CD4-positive, CD25-positive, alpha-beta regulatory T cell (primary cell): ENCODE measurements around the gene SPRY2. TPM values are rescaled to one million over a fixed set of nuclear protein-coding genes. Genes with fewer than 3 reads are reported as not detected.
"Not testable (repeated sequence)": the region's sequence is repeated elsewhere in the genome, so short reads cannot be mapped to it uniquely, and the experiment has no call there.

Source experiments
- ATAC-seq, 2 donors: fragments of 150-1000 bp; cut with Tn5 transposase; one replicate each; pipeline ENCODE4 v1.10.0; 2021; ENCODE audit warnings: low read depth in 2 of 2, moderate number of reproducible peaks in 2 of 2, moderate library complexity in 1 of 2
- DNase-seq, 3 donors: peaks; one replicate each; pipeline versions ENCODE4 v3.0.0 to v3.0.0-alpha.2; 2012 to 2022; ENCODE audit warnings: mixed read lengths in 1 of 3
- H3K27ac ChIP-seq: one replicate; pipeline ENCODE4 v1.7.0; 2013; ENCODE audit warnings: mild to moderate bottlenecking, low read length; ENCODE audit not compliant: insufficient read depth, poor library complexity, severe bottlenecking
- H3K27me3 ChIP-seq: one replicate; pipeline ENCODE4 v1.7.0; 2013; ENCODE audit warnings: low read length; ENCODE audit not compliant: control insufficient read depth, insufficient read depth
- H3K36me3 ChIP-seq: one replicate; pipeline ENCODE4 v1.7.0; 2013; ENCODE audit warnings: mild to moderate bottlenecking, low read length, moderate library complexity; ENCODE audit not compliant: control insufficient read depth, insufficient read depth
- H3K4me1 ChIP-seq: 2 replicates; pipeline ENCODE4 v1.7.0; 2013; ENCODE audit warnings: mild to moderate bottlenecking, low read length; ENCODE audit not compliant: insufficient read depth, control insufficient read depth, poor library complexity, severe bottlenecking
- H3K4me3 ChIP-seq: one replicate; pipeline ENCODE4 v1.7.0; 2013; ENCODE audit warnings: low read depth, mild to moderate bottlenecking, low read length, moderate library complexity
- H3K9me3 ChIP-seq, 2 experiments: 1 replicate in 1 of 2; 2 replicates in 1 of 2; pipeline ENCODE4 v1.7.0; 2013; ENCODE audit warnings: low read length in 2 of 2, mild to moderate bottlenecking in 1 of 2, moderate library complexity in 1 of 2; ENCODE audit not compliant: control insufficient read depth in 2 of 2
- H3K27ac Mint-ChIP-seq, 3 donors: one replicate each; pipeline ENCODE4 v1.8.0; 2020 to 2022; ENCODE audit warnings: mild to moderate bottlenecking in 3 of 3, mixed read lengths in 3 of 3, moderate library complexity in 2 of 3
- H3K27me3 Mint-ChIP-seq: one replicate; pipeline ENCODE4 v1.8.0; 2022; ENCODE audit warnings: mild to moderate bottlenecking, mixed read lengths
- H3K36me3 Mint-ChIP-seq: one replicate; pipeline ENCODE4 v1.8.0; 2020; ENCODE audit warnings: mixed read lengths
- H3K4me1 Mint-ChIP-seq, 4 donors: one replicate each; pipeline ENCODE4 v1.8.0; 2020 to 2022; ENCODE audit warnings: mixed read lengths in 4 of 4, mild to moderate bottlenecking in 1 of 4
- H3K4me3 Mint-ChIP-seq, 4 donors: one replicate each; pipeline ENCODE4 v1.8.0; 2020 to 2022; ENCODE audit warnings: mild to moderate bottlenecking in 4 of 4, mixed read lengths in 4 of 4, moderate library complexity in 3 of 4
- H3K9me3 Mint-ChIP-seq, 7 donors: one replicate each; pipeline ENCODE4 v1.8.0; 2020 to 2022; ENCODE audit warnings: mixed read lengths in 7 of 7, mild to moderate bottlenecking in 3 of 7, moderate library complexity in 2 of 7
- polyA plus RNA-seq, 4 donors: library from polyadenylated mRNA; unstranded; fragments of 300-500 nt; fragmentation: Illumina TruSeq; gene quantifications; one replicate each; pipeline ENCODE4 v1.2.3, GENCODE V29; 2021
- total RNA-seq: library from RNA; stranded (reverse); gene quantifications from one replicate; pipeline ENCODE4 v1.2.3, GENCODE V29; 2022

The SPRY2 gene
- total and polyA plus RNA-seq, 5 donors from 2014 or later: 0.37 TPM; not detected in 4

DNA sequence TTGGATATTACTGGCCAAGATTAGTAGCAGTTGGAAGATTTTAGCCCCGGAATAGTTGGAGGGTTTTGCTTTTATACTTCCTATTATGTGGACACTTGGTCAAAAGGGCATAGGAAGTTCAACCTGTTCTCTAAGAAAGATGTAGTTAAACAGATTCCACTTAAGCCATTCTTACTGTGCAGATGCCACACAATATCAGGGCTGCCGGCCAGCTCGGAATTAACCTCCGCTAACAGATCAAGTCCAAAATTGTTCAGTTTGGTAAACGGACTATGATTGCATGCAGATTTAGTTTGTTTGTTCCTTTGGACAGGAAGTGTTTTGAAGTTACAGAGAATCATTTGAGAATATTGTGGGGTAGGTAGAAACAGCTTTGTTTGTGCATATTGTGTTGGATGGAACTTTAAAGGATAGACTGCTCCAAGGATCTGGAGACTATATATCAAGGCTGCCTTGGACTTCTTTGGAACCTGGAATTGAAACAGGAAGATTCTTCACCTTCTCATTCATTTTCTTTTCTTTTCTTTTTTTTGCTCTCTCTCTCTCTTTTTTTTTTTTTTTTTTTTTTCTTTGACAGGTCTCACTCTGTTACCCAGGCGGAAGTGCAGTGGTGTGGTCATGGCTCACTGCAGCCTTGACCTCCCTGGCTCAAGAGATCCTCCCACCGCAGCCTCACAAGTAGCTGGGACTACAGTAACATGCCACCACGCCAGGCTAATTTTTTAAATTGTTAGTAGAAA lies 5.0 kb upstream of the SPRY2 start:
- H3K27me3 Mint-ChIP-seq: peaks cover 33% of the 10 kb centered on the region
- peaks cover 0 to 21% (median 7%) of the 10 kb centered on the region in 4 donors for H3K4me1 Mint-ChIP-seq
- H3K36me3 ChIP-seq: no peaks in the 10 kb centered on the region
- no peak overlapping the region for H3K4me3 Mint-ChIP-seq
- no peak overlapping the region for H3K27ac Mint-ChIP-seq
- H3K27me3 ChIP-seq: peaks cover 8% of the 10 kb centered on the region
- no peaks in the 10 kb centered on the region for H3K36me3 Mint-ChIP-seq
- no peaks in the 10 kb centered on the region for H3K9me3 ChIP-seq
- H3K4me3 ChIP-seq: no peak overlapping the region
- ATAC-seq (no peak), DNase-seq (no peak)
- H3K27ac ChIP-seq: no peak overlapping the region
- H3K4me1 ChIP-seq: peaks cover 15% of the 10 kb centered on the region
- H3K9me3 Mint-ChIP-seq: peaks cover 0 to 3% (median 0%) of the 10 kb centered on the region in 7 donors

DNA sequence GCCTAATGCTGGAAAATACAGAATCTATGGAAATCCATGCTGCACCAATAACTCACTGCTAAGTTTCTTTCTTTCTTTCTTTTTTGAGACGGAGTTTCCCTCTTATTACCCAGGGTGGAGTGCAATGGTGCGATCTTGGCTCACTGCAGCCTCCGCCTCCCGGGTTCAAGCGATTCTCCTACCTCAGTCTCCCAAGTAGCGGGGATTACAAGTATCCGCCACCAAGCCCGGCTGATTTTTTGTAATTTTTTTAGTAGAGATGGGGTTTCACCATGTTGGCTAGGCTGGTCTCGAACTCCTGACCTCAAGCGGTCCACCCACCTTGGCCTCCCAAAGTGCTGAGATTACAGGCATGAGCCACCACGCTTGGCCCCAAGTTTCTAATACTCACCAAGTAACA lies 3.1 kb upstream of the SPRY2 start:
- Mint-ChIP-seq H3K27me3 (peaks cover 41% of the 10 kb centered on the region), H3K4me1 (peaks cover 0 to 25% (median 7%) of the 10 kb centered on the region in 4 donors)
- ATAC-seq, H3K9me3 Mint-ChIP-seq, H3K36me3 ChIP-seq, H3K27ac Mint-ChIP-seq, H3K27ac ChIP-seq, H3K4me3 Mint-ChIP-seq, DNase-seq, H3K27me3 ChIP-seq, H3K36me3 Mint-ChIP-seq, H3K9me3 ChIP-seq, H3K4me3 ChIP-seq: not testable (repeated sequence)
- H3K4me1 ChIP-seq: peaks cover 24% of the 10 kb centered on the region

GRCh38 chr13:80342471-80343371 lies 1.8 kb upstream of the SPRY2 start:
- H3K9me3 Mint-ChIP-seq: peaks cover 0 to 3% (median 0%) of the 10 kb centered on the region in 7 donors
- H3K4me1 ChIP-seq: peaks cover 28% of the 10 kb centered on the region
- H3K4me3 Mint-ChIP-seq: peak overlapping the region in 3 of 4 donors; percentile 73 to 84 (median 74)
- H3K27me3 Mint-ChIP-seq: peaks cover 36% of the 10 kb centered on the region
- H3K27ac Mint-ChIP-seq: no peak overlapping the region
- H3K9me3 ChIP-seq: no peaks in the 10 kb centered on the region
- no peaks in the 10 kb centered on the region for H3K36me3 Mint-ChIP-seq
- peaks cover 0 to 25% (median 7%) of the 10 kb centered on the region in 4 donors for H3K4me1 Mint-ChIP-seq
- H3K4me3 ChIP-seq: peak overlapping the region; percentile 42
- peak in 2 of 3 donors; percentile 32 to 47 for DNase-seq
- H3K27ac ChIP-seq: no peak overlapping the region
- peak; percentile 62 to 64 for ATAC-seq
- peaks cover 16% of the 10 kb centered on the region for H3K27me3 ChIP-seq
- H3K36me3 ChIP-seq: no peaks in the 10 kb centered on the region

GRCh38 chr13:80341756-80342370 lies 937 bp upstream of the SPRY2 start:
- peaks cover 28% of the 10 kb centered on the region for H3K4me1 ChIP-seq
- H3K36me3 ChIP-seq: no peaks in the 10 kb centered on the region
- peaks cover 18% of the 10 kb centered on the region for H3K27me3 ChIP-seq
- peak overlapping the region; percentile 44 to 79 (median 66) for H3K4me3 Mint-ChIP-seq
- H3K27ac ChIP-seq: no peak overlapping the region
- no peaks in the 10 kb centered on the region for H3K36me3 Mint-ChIP-seq
- no peak overlapping the region for H3K4me3 ChIP-seq
- H3K4me1 Mint-ChIP-seq: peaks cover 0 to 25% (median 7%) of the 10 kb centered on the region in 4 donors
- H3K9me3 ChIP-seq: no peaks in the 10 kb centered on the region
- no peak overlapping the region for H3K27ac Mint-ChIP-seq
- peaks cover 0 to 3% (median 0%) of the 10 kb centered on the region in 7 donors for H3K9me3 Mint-ChIP-seq
- peaks cover 36% of the 10 kb centered on the region for H3K27me3 Mint-ChIP-seq
- no peak for DNase-seq
- ATAC-seq: no peak

DNA sequence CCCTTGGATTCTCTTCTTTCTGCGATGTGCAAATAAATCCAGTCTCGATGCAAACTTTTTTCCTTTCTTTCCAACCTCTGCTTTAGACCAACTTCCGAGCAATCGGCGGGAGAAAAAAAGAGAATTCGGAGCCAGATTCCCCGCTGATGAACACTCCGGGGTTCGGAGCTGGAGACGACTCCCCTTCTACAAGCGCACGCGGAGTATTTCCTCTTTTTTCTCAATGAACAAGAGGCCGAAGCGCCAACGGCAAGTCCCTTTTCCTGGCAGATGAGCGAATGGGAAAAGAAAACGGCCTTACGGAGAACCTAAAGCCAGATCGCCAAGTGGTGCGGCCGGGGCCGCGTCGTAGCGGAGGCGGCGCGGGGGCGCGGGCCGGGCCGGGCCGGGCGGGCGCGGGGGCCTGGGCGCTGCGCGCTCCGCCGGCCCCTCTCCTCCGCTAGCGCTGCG lies 250 bp downstream of the SPRY2 start:
- peaks cover 36% of the 10 kb centered on the region for H3K27me3 Mint-ChIP-seq
- no peaks in the 10 kb centered on the region for H3K9me3 ChIP-seq
- H3K4me3 ChIP-seq: no peak overlapping the region
- no peak for DNase-seq
- no peak for ATAC-seq
- H3K27ac ChIP-seq: no peak overlapping the region
- H3K27ac Mint-ChIP-seq: no peak overlapping the region
- no peaks in the 10 kb centered on the region for H3K36me3 Mint-ChIP-seq
- H3K4me1 Mint-ChIP-seq: peaks cover 0 to 23% (median 7%) of the 10 kb centered on the region in 4 donors
- no peaks in the 10 kb centered on the region for H3K36me3 ChIP-seq
- H3K9me3 Mint-ChIP-seq: peaks cover 0 to 3% (median 0%) of the 10 kb centered on the region in 7 donors
- peak overlapping the region in 3 of 4 donors; percentile 65 to 83 (median 80) for H3K4me3 Mint-ChIP-seq
- H3K4me1 ChIP-seq: peaks cover 28% of the 10 kb centered on the region
- peaks cover 18% of the 10 kb centered on the region for H3K27me3 ChIP-seq

DNA sequence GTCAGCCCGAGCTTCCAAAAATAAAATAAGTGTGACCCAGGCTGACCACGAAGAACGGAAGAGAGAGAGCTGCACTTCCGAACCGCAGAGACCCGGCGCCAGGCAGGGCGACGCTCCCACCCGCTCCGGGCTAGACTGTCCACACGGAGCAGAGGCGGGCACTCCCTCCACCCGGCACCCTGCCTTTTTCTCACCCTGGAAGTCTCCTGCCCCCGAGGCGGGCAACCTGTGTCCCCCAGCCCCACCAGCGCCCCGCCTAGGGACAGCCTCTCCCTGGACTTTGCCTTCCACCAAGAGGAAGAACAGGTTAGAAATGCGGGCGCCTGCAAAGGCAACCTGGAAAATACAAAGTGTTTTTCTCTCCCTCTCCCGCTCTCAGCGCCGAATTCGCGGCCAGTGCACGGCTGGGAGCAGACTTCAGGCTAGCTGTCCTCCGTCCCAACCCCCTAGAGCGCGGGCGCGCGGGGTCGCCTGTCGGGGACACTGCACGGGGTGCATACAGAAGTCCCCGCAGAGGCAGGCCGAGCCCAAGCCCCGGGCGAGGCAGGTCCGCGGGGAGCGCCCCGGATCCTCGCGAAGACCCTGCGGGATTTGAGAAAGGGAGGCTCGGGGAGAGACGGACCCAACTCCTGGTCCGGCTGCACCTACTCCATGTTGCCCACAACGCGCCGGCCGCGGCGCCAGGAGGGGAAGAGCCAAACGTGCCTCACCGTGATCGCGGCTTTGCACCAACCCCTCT lies 845 bp downstream of the SPRY2 start:
- Histone ChIP-seq H3K9me3 (no peaks in the 10 kb centered on the region), H3K27ac (no peak overlapping the region), H3K4me3 (no peak overlapping the region), H3K36me3 (no peaks in the 10 kb centered on the region), H3K27me3 (peaks cover 16% of the 10 kb centered on the region), H3K4me1 (peaks cover 28% of the 10 kb centered on the region)
- H3K4me3 Mint-ChIP-seq: peak overlapping the region in 2 of 4 donors; percentile 80 to 83
- H3K27ac Mint-ChIP-seq: no peak overlapping the region
- H3K36me3 Mint-ChIP-seq: no peaks in the 10 kb centered on the region
- no peaks in the 10 kb centered on the region for H3K9me3 Mint-ChIP-seq
- peaks cover 0 to 23% (median 7%) of the 10 kb centered on the region in 4 donors for H3K4me1 Mint-ChIP-seq
- peaks cover 36% of the 10 kb centered on the region for H3K27me3 Mint-ChIP-seq
- ATAC-seq: no peak
- DNase-seq: no peak

DNA sequence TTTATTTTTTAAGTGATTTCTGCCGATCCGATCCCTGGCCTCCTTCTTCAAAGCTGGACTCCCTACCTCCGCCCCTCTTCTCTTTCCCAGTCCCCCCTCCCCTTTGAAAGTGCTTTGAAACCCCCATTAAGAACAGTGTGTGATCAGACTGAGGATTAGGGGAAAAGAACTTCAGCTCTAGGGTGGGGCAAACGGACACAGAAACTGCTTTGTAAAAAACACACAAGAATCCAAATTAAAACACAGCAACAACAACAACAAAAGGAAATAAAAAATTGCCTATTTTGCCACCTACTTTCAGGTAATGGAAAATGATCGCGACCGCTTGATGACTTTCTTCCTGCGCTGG lies 1.4 kb downstream of the SPRY2 start:
- no peak for ATAC-seq
- Mint-ChIP-seq H3K27me3 (peaks cover 37% of the 10 kb centered on the region), H3K27ac (no peak overlapping the region), H3K9me3 (no peaks in the 10 kb centered on the region), H3K4me3 (no peak overlapping the region), H3K4me1 (peaks cover 0 to 23% (median 7%) of the 10 kb centered on the region in 4 donors), H3K36me3 (no peaks in the 10 kb centered on the region)
- no peak overlapping the region for H3K27ac ChIP-seq
- H3K4me1 ChIP-seq: peaks cover 28% of the 10 kb centered on the region
- H3K27me3 ChIP-seq: peaks cover 15% of the 10 kb centered on the region
- no peaks in the 10 kb centered on the region for H3K36me3 ChIP-seq
- no peaks in the 10 kb centered on the region for H3K9me3 ChIP-seq
- DNase-seq: no peak
- H3K4me3 ChIP-seq: no peak overlapping the region
